ENCODE results near the gene PLA2G12A.

- TF ChIP-seq TOX (CRISPR knock-in tag; IDR thresholded peaks at IDR 0.05; ENCODE audit: borderline replicate concordance), result no peak
- no peak for TF ChIP-seq BACH2 (CRISPR knock-in tag; IDR thresholded peaks at IDR 0.05; ENCODE audit: borderline replicate concordance)
- TF ChIP-seq, protein P1, sequence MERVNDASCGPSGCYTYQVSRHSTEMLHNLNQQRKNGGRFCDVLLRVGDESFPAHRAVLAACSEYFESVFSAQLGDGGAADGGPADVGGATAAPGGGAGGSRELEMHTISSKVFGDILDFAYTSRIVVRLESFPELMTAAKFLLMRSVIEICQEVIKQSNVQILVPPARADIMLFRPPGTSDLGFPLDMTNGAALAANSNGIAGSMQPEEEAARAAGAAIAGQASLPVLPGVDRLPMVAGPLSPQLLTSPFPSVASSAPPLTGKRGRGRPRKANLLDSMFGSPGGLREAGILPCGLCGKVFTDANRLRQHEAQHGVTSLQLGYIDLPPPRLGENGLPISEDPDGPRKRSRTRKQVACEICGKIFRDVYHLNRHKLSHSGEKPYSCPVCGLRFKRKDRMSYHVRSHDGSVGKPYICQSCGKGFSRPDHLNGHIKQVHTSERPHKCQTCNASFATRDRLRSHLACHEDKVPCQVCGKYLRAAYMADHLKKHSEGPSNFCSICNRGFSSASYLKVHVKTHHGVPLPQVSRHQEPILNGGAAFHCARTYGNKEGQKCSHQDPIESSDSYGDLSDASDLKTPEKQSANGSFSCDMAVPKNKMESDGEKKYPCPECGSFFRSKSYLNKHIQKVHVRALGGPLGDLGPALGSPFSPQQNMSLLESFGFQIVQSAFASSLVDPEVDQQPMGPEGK (CRISPR knock-in tag; IDR thresholded peaks at IDR 0.05; ENCODE audit: borderline replicate concordance), result no peak
Observed at GRCh38 chr4:109755656-109756055, 25.8 kb upstream of the PLA2G12A start.

Measured in SK-N-SH treated with all-trans-retinoic acid at 6 μM for 48 hours (cell line).